Astrocyte of the cerebellum (primary cell): ENCODE results near the gene SEMA5B.

ENCODE experiments used
- DNase-seq: peaks from one replicate; pipeline ENCODE4 v3.0.0-alpha.2; 2011; ENCODE audit warnings: low read depth
- H3K4me3 ChIP-seq: 2 replicates; pipeline ENCODE4 v1.5.1; 2011; ENCODE audit warnings: mild to moderate bottlenecking, low read depth, low read length, moderate library complexity
- in situ Hi-C: cut with HindIII; loops from 2 replicates; pipeline ENCODE4 v1.10.0; 2017; ENCODE audit warnings: low sequenced_read_pairs
- TF ChIP-seq, protein P1 (sequence below): IDR thresholded peaks from 2 replicates; pipeline ENCODE4 v1.5.1; 2012; ENCODE audit warnings: low read length, low read depth, moderate library complexity, mild to moderate bottlenecking; ENCODE audit errors: missing control alignments

SEMA5B gene

DNA sequence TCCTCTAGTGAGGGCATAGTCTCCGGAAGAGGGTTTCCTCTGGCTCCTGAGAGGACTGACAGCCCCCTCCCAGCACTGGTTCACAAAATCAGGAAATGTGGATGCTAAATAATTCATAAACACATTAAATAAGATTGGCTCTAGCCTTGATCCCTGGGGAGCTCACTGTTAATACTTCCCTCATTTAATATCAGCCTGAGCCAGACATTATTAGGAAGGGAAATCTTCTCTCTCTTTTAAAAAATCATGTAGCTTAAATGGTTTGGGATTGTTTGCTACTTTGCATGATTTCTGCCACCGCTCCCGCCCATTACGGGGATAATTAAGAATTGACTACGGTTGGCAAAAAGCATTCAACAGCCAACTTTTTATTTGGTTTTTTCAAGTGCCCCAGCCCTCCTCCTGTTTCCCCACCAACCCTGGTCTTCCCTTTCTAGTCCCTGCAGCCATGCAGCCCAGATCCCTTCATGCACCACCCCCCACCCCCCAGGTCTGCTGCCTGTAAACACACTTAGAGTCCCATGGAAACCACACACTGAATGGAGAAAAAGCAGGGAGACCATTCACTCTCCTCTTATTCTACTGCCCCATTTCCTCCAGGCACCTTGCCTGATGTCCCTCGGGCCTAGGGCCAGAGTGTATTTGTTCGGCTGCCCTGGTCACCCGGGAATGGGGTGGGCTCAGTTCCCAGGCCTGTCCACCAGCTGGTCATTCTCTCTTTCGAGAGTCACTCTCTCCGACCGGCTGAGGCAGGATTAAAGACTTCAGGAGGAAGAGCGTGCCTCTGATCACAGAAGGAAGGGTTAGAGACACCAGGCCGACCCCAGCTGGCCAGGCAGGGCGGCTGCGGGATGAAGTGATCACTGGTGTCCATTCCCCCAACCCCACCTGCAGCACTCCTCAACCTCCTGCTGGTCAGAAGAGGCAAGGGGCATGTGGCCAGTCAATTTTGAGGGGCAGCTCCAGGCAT lies 45.1 kb downstream of the SEMA5B start:
- in situ Hi-C loops, result no loop called here
- TF ChIP-seq, protein P1, sequence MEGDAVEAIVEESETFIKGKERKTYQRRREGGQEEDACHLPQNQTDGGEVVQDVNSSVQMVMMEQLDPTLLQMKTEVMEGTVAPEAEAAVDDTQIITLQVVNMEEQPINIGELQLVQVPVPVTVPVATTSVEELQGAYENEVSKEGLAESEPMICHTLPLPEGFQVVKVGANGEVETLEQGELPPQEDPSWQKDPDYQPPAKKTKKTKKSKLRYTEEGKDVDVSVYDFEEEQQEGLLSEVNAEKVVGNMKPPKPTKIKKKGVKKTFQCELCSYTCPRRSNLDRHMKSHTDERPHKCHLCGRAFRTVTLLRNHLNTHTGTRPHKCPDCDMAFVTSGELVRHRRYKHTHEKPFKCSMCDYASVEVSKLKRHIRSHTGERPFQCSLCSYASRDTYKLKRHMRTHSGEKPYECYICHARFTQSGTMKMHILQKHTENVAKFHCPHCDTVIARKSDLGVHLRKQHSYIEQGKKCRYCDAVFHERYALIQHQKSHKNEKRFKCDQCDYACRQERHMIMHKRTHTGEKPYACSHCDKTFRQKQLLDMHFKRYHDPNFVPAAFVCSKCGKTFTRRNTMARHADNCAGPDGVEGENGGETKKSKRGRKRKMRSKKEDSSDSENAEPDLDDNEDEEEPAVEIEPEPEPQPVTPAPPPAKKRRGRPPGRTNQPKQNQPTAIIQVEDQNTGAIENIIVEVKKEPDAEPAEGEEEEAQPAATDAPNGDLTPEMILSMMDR, result no peak
- no peak for DNase-seq
- H3K4me3 ChIP-seq, result no peak overlapping the region

DNA sequence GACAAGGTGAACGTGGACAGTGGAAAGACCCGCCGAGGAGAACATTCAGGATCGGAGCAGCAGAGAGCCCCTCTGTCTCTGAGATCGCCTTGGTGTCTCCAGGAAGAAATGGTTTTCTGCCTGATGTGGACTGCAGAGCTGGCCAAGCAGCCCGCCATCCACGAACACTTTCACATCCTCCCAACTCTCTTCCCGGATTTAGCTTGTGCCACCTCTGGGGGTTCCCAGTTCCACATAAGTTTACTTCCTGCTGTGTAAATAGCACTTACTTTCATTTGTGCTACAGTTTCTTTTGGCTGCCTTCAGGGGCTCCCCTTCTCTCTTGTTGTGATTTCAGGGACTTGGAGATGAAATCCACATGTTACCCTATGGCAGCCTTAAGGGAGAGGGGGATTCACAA lies 48.4 kb downstream of the SEMA5B start:
- in situ Hi-C loops, result no loop called here
- TF ChIP-seq, protein P1, result no peak
- DNase-seq, result no peak
- no peak overlapping the region for H3K4me3 ChIP-seq

DNA sequence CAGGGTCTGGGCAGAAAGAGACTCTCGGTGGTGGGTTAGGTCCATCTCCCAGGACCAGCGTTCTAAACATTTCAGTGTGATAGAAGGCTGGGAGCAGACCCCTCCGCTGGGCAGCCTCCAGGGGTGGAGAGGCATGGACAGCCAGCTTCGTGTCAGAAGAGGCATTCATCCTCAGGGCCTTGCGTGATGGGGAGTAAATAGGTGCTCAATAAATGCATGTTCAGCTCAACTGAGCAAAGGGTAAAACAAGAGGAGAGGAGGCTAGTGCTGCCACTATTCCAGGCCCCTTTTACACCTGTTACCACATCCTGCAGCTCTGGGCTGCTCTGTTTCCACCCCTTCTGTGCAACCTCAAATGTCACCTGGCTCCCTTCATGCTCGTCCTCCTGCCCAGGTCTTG lies 49.0 kb downstream of the SEMA5B start:
- TF ChIP-seq, protein P1, result no peak
- no peak for DNase-seq
- no peak overlapping the region for H3K4me3 ChIP-seq
- in situ Hi-C loops, result no loop called here

DNA sequence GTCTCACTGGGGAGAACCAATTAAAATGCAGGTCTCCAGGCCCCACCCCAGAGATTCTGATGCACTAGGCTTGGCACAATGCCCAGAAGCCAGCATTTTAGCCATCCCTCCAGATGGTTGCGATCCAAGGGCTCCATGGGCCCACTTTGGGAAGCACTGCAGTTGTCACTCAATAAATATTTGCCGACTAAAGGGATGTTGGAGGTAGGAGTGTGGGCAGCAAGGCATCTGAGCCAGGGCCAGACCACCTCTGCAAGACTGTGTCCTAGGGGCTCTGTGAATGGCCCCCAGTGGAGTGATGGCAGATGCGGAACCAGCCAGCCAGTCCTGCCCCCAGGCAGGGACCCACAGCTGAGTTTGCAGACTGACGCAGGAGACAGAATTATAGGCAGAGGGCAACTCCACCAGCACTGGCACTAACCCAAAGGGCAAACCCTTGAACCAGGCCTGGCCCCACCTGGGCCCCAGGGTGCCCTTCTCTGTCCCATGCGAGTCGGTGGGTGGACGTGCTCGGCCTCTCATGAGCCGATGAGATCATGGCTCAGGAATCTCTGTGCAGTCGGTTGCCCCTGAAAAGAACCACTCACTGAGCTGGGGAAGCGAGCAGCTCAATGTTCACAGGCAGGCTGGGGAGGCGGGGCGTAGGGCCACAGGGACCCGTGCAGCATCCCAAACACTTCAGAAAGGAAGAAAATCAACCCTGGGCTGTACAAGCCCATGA lies 49.7 kb downstream of the SEMA5B start:
- peak; percentile 56 for DNase-seq
- no peak overlapping the region for H3K4me3 ChIP-seq
- TF ChIP-seq, protein P1, result no peak
- in situ Hi-C loops, result no loop called here

DNA sequence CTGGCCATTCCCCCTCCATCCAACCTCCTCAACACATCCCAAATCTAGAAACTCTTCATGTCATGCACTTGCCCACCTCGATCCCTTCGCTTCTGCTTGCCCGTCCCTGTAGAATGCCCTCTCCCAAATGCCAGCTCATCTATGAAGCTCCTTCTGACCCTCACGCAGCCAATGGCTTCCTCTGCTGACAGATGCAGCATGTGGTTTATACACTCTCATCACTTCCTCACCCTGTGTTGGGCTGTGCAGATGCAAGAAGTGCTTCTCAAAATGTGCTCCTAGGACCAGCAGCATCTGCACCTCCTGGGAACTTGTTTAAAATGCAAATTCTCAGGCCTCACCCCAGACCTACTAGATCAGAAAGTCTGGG lies 51.7 kb downstream of the SEMA5B start:
- H3K4me3 ChIP-seq, result no peak overlapping the region
- TF ChIP-seq, protein P1, result no peak
- in situ Hi-C loops, result no loop called here
- DNase-seq, result no peak

DNA sequence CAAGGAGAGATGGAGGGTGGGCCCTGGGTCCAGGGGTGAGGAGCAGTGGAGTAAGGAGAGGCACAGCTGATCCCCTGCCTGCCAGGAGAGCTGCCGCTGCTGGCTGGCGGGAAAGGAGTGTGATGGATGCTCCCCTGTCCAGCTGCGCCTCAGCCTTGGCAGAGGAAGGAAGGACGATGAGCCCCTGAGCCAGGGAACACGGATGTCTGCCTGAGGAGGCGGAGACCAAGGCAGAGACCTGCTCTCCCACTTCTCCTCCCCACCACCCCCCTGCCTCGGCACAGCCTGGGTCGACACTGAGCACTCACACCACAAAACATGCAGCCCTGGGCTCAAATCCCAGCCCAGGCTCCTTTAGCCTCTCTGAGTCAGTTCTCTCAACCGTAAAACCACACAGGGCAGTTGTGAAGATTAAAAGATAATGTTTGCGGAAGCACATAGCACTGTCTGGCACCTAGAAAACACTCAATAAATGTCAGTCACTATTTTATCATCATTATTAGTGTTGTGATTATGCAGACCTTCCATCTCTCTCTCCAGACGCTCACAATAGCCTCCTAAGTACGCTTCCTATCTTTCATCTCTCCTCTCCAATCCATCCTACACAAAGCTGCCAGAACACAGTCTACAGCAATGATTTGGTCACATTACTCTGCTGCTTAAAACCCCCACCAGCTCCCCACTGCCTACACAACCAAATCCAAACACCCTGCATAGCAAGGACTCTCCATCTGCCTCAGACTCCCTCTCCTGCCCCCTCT lies 52.2 kb downstream of the SEMA5B start:
- DNase-seq, result peak; percentile 64
- in situ Hi-C loops, result no loop called here
- TF ChIP-seq, protein P1, result no peak
- no peak overlapping the region for H3K4me3 ChIP-seq
